CD4-positive, alpha-beta T cell (primary cell): ENCODE results near the gene CEMIP2. TPM values are rescaled to one million over a fixed set of nuclear protein-coding genes. Genes with fewer than 3 reads are reported as not detected.

Experiments
- ATAC-seq: fragments of 200-7000 bp; cut with Tn5 transposase; one replicate; pipeline ENCODE4 v1.10.0; 2022; ENCODE audit warnings: mild to moderate bottlenecking; ENCODE audit not compliant: poor library complexity
- CTCF ChIA-PET: fragments of 350-600 bp; sonication (Branson Sonifier 250); formaldehyde crosslinking; loops from one replicate; lab custom pipeline; 2021; ENCODE audit warnings: antibody characterized with exemption, inconsistent platforms; lab: Charles Lee
- POLR2A ChIA-PET: fragments of 350-600 bp; sonication (Branson Sonifier 250); formaldehyde crosslinking; loops from one replicate; lab custom pipeline; 2021; ENCODE audit warnings: antibody characterized with exemption, inconsistent platforms; lab: Charles Lee
- DNase-seq, 14 experiments: peaks; one replicate each; pipeline ENCODE4 v3.0.0-alpha.2; 2013 to 2020; ENCODE audit warnings: mixed read lengths in 2 of 14
- H3K27ac ChIP-seq, 2 donors: one replicate each; pipeline versions ENCODE4 v1.5.1 to v1.7.0; 2013; ENCODE audit warnings: low read length in 2 of 2, low read depth in 1 of 2, mild to moderate bottlenecking in 1 of 2
- H3K27me3 ChIP-seq, 2 experiments: 1 replicate in 1 of 2; 2 replicates in 1 of 2; pipeline versions ENCODE4 v1.6.1 to v1.7.0; 2013; ENCODE audit warnings: low read length in 2 of 2, control low read depth in 1 of 2, mild to moderate bottlenecking in 1 of 2, moderate library complexity in 1 of 2; ENCODE audit not compliant: insufficient read depth in 2 of 2, control insufficient read depth in 1 of 2
- H3K36me3 ChIP-seq: one replicate; pipeline ENCODE4 v1.6.1; 2013; ENCODE audit warnings: low read length, control low read depth; ENCODE audit not compliant: insufficient read depth
- H3K4me1 ChIP-seq: one replicate; pipeline ENCODE4 v1.6.1; 2013; ENCODE audit warnings: low read length, control low read depth; ENCODE audit not compliant: insufficient read depth
- H3K4me3 ChIP-seq: one replicate; pipeline ENCODE4 v1.5.1; 2013; ENCODE audit warnings: mild to moderate bottlenecking, low read length, moderate library complexity
- H3K9me3 ChIP-seq, 2 experiments: 1 replicate in 1 of 2; 2 replicates in 1 of 2; pipeline versions ENCODE4 v1.6.1 to v1.7.0; 2013; ENCODE audit warnings: low read length in 2 of 2, mild to moderate bottlenecking in 2 of 2, control low read depth in 1 of 2, moderate library complexity in 1 of 2; ENCODE audit not compliant: control insufficient read depth in 1 of 2, insufficient read depth in 1 of 2
- H3K27ac Mint-ChIP-seq: one replicate; pipeline ENCODE4 v1.8.0; 2020; ENCODE audit warnings: mixed read lengths
- H3K27me3 Mint-ChIP-seq: one replicate; pipeline ENCODE4 v1.8.0; 2021; ENCODE audit warnings: mixed read lengths
- H3K36me3 Mint-ChIP-seq: one replicate; pipeline ENCODE4 v1.8.0; 2021; ENCODE audit warnings: low read depth, mixed read lengths
- H3K4me1 Mint-ChIP-seq: one replicate; pipeline ENCODE4 v1.8.0; 2021; ENCODE audit warnings: low read depth, mixed read lengths
- H3K4me3 Mint-ChIP-seq: one replicate; pipeline ENCODE4 v1.8.0; 2020; ENCODE audit warnings: mild to moderate bottlenecking, mixed read lengths
- H3K9me3 Mint-ChIP-seq: one replicate; pipeline ENCODE4 v1.8.0; 2020; ENCODE audit warnings: mixed read lengths
- intact Hi-C, 2 experiments: fragments of 100-400 bp; cut with DNase I in 1 of 2; cut with micrococcal nuclease in 1 of 2; formaldehyde crosslinking; loops; one replicate each; pipeline versions ENCODE4 v1.15.1 to v1.9.0; 2023 to 2025; cut with DNase I, micrococcal nuclease
- total RNA-seq, 174 experiments: library from RNA in 2 of 174; stranded (reverse) in 2 of 174; gene quantifications; one replicate each; pipeline ENCODE4 v1.2.3 and lab custom pipeline; 2021 to 2026
- TF ChIP-seq, protein P1 (sequence below): fragments of 200-600 bp; IDR thresholded peaks from one replicate; pipeline ENCODE4 v1.8.0; 2022; ENCODE audit warnings: antibody characterized with exemption, mild to moderate bottlenecking

The CEMIP2 gene
- total RNA-seq, 2 experiments from 2014 or later = 301 to 305 TPM

DNA sequence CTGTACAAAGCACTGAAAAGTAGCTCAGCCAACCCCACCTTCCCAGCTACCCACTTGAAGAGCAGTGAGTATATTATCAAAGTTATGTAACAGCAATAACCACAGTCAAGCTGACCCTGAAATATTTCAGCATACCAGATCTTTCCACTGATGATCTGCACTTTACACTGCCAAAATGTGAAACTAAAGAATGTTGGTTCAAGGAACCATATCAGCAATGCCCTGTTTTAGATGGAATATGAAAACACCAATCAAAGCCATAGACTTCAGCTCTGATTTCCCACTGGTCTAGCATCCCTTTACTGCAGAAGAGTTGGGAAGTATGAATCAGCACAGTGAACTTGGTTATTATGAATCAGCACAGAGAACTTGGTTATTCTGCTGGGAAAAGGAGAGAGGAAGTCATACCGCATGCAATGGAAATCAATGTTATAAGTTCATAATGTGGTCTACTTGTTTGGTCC lies 20.0 kb downstream of the CEMIP2 start:
- DNase-seq (no peak), ATAC-seq (no peak)
- intact Hi-C loops = loop anchor here in 1 of 2 experiments (5.0 kb wide), 1 partner anchor 61 kb away; no protein-coding TSS in a partner anchor
- Histone ChIP-seq H3K27ac (peak overlapping the region in 1 of 2 donors; percentile 1), H3K36me3 (peaks cover 56% of the 10 kb centered on the region), H3K9me3 (no peaks in the 10 kb centered on the region), H3K4me1 (peaks cover 4% of the 10 kb centered on the region), H3K27me3 (no peaks in the 10 kb centered on the region), H3K4me3 (no peak overlapping the region)
- TF ChIP-seq, protein P1, sequence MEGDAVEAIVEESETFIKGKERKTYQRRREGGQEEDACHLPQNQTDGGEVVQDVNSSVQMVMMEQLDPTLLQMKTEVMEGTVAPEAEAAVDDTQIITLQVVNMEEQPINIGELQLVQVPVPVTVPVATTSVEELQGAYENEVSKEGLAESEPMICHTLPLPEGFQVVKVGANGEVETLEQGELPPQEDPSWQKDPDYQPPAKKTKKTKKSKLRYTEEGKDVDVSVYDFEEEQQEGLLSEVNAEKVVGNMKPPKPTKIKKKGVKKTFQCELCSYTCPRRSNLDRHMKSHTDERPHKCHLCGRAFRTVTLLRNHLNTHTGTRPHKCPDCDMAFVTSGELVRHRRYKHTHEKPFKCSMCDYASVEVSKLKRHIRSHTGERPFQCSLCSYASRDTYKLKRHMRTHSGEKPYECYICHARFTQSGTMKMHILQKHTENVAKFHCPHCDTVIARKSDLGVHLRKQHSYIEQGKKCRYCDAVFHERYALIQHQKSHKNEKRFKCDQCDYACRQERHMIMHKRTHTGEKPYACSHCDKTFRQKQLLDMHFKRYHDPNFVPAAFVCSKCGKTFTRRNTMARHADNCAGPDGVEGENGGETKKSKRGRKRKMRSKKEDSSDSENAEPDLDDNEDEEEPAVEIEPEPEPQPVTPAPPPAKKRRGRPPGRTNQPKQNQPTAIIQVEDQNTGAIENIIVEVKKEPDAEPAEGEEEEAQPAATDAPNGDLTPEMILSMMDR = no peak
- peaks cover 78% of the 10 kb centered on the region for H3K36me3 Mint-ChIP-seq
- no peaks in the 10 kb centered on the region for H3K27me3 Mint-ChIP-seq
- ChIA-PET POLR2A (interaction anchor here (2.4 kb wide), 1 partner anchor 19 kb away, joined by 21 read pairs; the partner anchor contains the start of gene CEMIP2), CTCF (interaction anchor here (1.0 to 1.9 kb wide), 2 partner anchors 19 to 35 kb away, joined by 4 to 5 read pairs; no protein-coding TSS in a partner anchor)
- H3K9me3 Mint-ChIP-seq = no peaks in the 10 kb centered on the region
- no peak overlapping the region for H3K4me3 Mint-ChIP-seq
- peak overlapping the region; percentile 28 for H3K27ac Mint-ChIP-seq
- H3K4me1 Mint-ChIP-seq = peaks cover 58% of the 10 kb centered on the region

DNA sequence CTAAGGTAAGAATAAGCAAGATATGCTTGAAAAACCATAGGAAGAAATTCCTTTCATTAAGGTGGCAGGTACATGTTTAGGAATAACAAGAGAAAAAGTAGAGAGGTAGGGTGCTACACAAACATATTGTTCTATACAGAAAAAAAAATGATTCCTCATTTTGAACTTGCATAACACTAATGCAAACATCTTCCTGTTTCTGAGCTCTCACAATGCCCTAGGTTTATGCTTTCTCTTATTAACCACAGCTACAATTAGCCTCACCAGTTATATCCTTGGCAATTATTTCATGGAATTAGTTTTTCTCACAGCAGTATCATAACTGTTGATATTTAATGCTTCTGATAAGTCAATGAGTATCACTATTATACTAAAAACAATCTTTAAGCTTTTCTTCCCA lies 20.7 kb downstream of the CEMIP2 start:
- no peaks in the 10 kb centered on the region for H3K27me3 ChIP-seq
- no peak overlapping the region for H3K27ac ChIP-seq
- TF ChIP-seq, protein P1 = no peak
- DNase-seq (no peak), ATAC-seq (no peak)
- peaks cover 55% of the 10 kb centered on the region for H3K4me1 Mint-ChIP-seq
- no peaks in the 10 kb centered on the region for H3K4me1 ChIP-seq
- H3K4me3 Mint-ChIP-seq = no peak overlapping the region
- ChIA-PET POLR2A (interaction anchor here (2.4 kb wide), 1 partner anchor 20 kb away, joined by 21 read pairs; the partner anchor contains the start of gene CEMIP2), CTCF (interaction anchor here (0.5 to 1.9 kb wide), 3 partner anchors 20 to 147 kb away, joined by 3 to 5 read pairs (median 4); no protein-coding TSS in a partner anchor)
- H3K27me3 Mint-ChIP-seq = no peaks in the 10 kb centered on the region
- H3K36me3 ChIP-seq = peaks cover 51% of the 10 kb centered on the region
- no peaks in the 10 kb centered on the region for H3K9me3 Mint-ChIP-seq
- intact Hi-C loops = loop anchor here in 1 of 2 experiments (5.0 kb wide), 1 partner anchor 60 kb away; no protein-coding TSS in a partner anchor
- peaks cover 84% of the 10 kb centered on the region for H3K36me3 Mint-ChIP-seq
- H3K27ac Mint-ChIP-seq = no peak overlapping the region
- H3K4me3 ChIP-seq = no peak overlapping the region
- H3K9me3 ChIP-seq = no peaks in the 10 kb centered on the region

DNA sequence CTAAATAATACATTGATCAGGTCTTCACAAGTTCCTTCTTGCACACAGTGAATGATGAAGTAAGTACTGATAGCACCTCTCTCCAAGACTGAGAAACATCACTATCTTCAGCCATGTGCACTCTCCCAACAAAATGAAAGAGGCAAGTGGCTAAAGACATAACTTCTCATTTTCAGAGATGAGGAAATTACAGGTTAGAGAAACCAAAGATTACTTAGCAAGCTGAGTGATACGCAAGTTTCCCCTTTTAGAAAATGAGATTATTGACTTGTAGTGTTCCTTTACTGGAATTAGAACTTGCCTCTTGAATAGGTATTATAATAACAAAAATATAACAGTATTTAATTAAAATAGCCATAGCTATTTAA lies 21.6 kb downstream of the CEMIP2 start:
- TF ChIP-seq, protein P1 = no peak
- Mint-ChIP-seq H3K27me3 (no peaks in the 10 kb centered on the region), H3K9me3 (no peaks in the 10 kb centered on the region), H3K4me3 (no peak overlapping the region), H3K4me1 (peaks cover 56% of the 10 kb centered on the region), H3K36me3 (peaks cover 93% of the 10 kb centered on the region), H3K27ac (no peak overlapping the region)
- Histone ChIP-seq H3K4me1 (no peaks in the 10 kb centered on the region), H3K27me3 (no peaks in the 10 kb centered on the region), H3K4me3 (no peak overlapping the region), H3K27ac (no peak overlapping the region), H3K9me3 (no peaks in the 10 kb centered on the region), H3K36me3 (peaks cover 55% of the 10 kb centered on the region)
- no peak for DNase-seq
- ChIA-PET CTCF (interaction anchor here (0.5 to 1.9 kb wide), 2 partner anchors 21 to 148 kb away, joined by 3 to 5 read pairs; no protein-coding TSS in a partner anchor), POLR2A (interaction anchor here (0.6 to 2.4 kb wide), 2 partner anchors 21 to 36 kb away, joined by 3 to 21 read pairs; partner anchors contain the start of gene CEMIP2)
- intact Hi-C loops = loop anchor here in 1 of 2 experiments (5.0 kb wide), 1 partner anchor 59 kb away; no protein-coding TSS in a partner anchor
- no peak for ATAC-seq
